Astrocyte (in vitro differentiated cells and primary cell): Measurements from ENCODE around the gene ABCA3.

ENCODE experiments used
- CTCF ChIP-seq: IDR thresholded peaks from 2 replicates; pipeline ENCODE4 v1.5.1; 2011; ENCODE audit warnings: low read depth, mild to moderate bottlenecking, inconsistent platforms, low read length, moderate library complexity; ENCODE audit not compliant: insufficient read depth
- EZH2 ChIP-seq: IDR thresholded peaks from 2 replicates; pipeline ENCODE4 v1.6.1; 2012; ENCODE audit warnings: mild to moderate bottlenecking, low read length, inconsistent platforms; ENCODE audit not compliant: insufficient read depth

- TF ChIP-seq CTCF (no peak), EZH2 (no peak)
Measured at GRCh38 chr16:2280981-2281542, 59.5 kb downstream of the ABCA3 start.
